Measurements from ENCODE around the gene SEC63.

- TF ChIP-seq EZH2 (IDR thresholded peaks at IDR 0.05; ENCODE audit: insufficient read depth, poor library complexity, severe bottlenecking) (no peak), EZH2phosphoT487 (IDR thresholded peaks at IDR 0.05; ENCODE audit: insufficient read depth, low read depth) (no peak)
Measured at GRCh38 chr6:107868867-107869611, 89.0 kb downstream of the SEC63 start.
